CD4-positive, alpha-beta T cell (primary cell): ENCODE measurements around the gene TLE7. TPM values are rescaled to one million over a fixed set of nuclear protein-coding genes. Genes with fewer than 3 reads are reported as not detected.

Source experiments
- ATAC-seq: fragments of 200-7000 bp; cut with Tn5 transposase; one replicate; pipeline ENCODE4 v1.10.0; 2022; ENCODE audit warnings: mild to moderate bottlenecking; ENCODE audit not compliant: poor library complexity
- CTCF ChIA-PET: fragments of 350-600 bp; sonication (Branson Sonifier 250); formaldehyde crosslinking; loops from one replicate; lab custom pipeline; 2021; ENCODE audit warnings: antibody characterized with exemption, inconsistent platforms; lab: Charles Lee
- POLR2A ChIA-PET: fragments of 350-600 bp; sonication (Branson Sonifier 250); formaldehyde crosslinking; loops from one replicate; lab custom pipeline; 2021; ENCODE audit warnings: antibody characterized with exemption, inconsistent platforms; lab: Charles Lee
- DNase-seq, 14 experiments: peaks; one replicate each; pipeline ENCODE4 v3.0.0-alpha.2; 2013 to 2020; ENCODE audit warnings: mixed read lengths in 2 of 14
- H3K27ac ChIP-seq, 2 donors: one replicate each; pipeline versions ENCODE4 v1.5.1 to v1.7.0; 2013; ENCODE audit warnings: low read length in 2 of 2, low read depth in 1 of 2, mild to moderate bottlenecking in 1 of 2
- H3K27me3 ChIP-seq, 2 experiments: 1 replicate in 1 of 2; 2 replicates in 1 of 2; pipeline versions ENCODE4 v1.6.1 to v1.7.0; 2013; ENCODE audit warnings: low read length in 2 of 2, control low read depth in 1 of 2, mild to moderate bottlenecking in 1 of 2, moderate library complexity in 1 of 2; ENCODE audit not compliant: insufficient read depth in 2 of 2, control insufficient read depth in 1 of 2
- H3K36me3 ChIP-seq: one replicate; pipeline ENCODE4 v1.6.1; 2013; ENCODE audit warnings: low read length, control low read depth; ENCODE audit not compliant: insufficient read depth
- H3K4me1 ChIP-seq: one replicate; pipeline ENCODE4 v1.6.1; 2013; ENCODE audit warnings: low read length, control low read depth; ENCODE audit not compliant: insufficient read depth
- H3K4me3 ChIP-seq: one replicate; pipeline ENCODE4 v1.5.1; 2013; ENCODE audit warnings: mild to moderate bottlenecking, low read length, moderate library complexity
- H3K9me3 ChIP-seq, 2 experiments: 1 replicate in 1 of 2; 2 replicates in 1 of 2; pipeline versions ENCODE4 v1.6.1 to v1.7.0; 2013; ENCODE audit warnings: low read length in 2 of 2, mild to moderate bottlenecking in 2 of 2, control low read depth in 1 of 2, moderate library complexity in 1 of 2; ENCODE audit not compliant: control insufficient read depth in 1 of 2, insufficient read depth in 1 of 2
- H3K27ac Mint-ChIP-seq: one replicate; pipeline ENCODE4 v1.8.0; 2020; ENCODE audit warnings: mixed read lengths
- H3K27me3 Mint-ChIP-seq: one replicate; pipeline ENCODE4 v1.8.0; 2021; ENCODE audit warnings: mixed read lengths
- H3K36me3 Mint-ChIP-seq: one replicate; pipeline ENCODE4 v1.8.0; 2021; ENCODE audit warnings: low read depth, mixed read lengths
- H3K4me1 Mint-ChIP-seq: one replicate; pipeline ENCODE4 v1.8.0; 2021; ENCODE audit warnings: low read depth, mixed read lengths
- H3K4me3 Mint-ChIP-seq: one replicate; pipeline ENCODE4 v1.8.0; 2020; ENCODE audit warnings: mild to moderate bottlenecking, mixed read lengths
- H3K9me3 Mint-ChIP-seq: one replicate; pipeline ENCODE4 v1.8.0; 2020; ENCODE audit warnings: mixed read lengths
- intact Hi-C, 2 experiments: fragments of 100-400 bp; cut with DNase I in 1 of 2; cut with micrococcal nuclease in 1 of 2; formaldehyde crosslinking; loops; one replicate each; pipeline versions ENCODE4 v1.15.1 to v1.9.0; 2023 to 2025; cut with DNase I, micrococcal nuclease
- total RNA-seq, 174 experiments: library from RNA in 2 of 174; stranded (reverse) in 2 of 174; gene quantifications; one replicate each; pipeline ENCODE4 v1.2.3 and lab custom pipeline; 2021 to 2026
- TF ChIP-seq, protein P1 (sequence below): fragments of 200-600 bp; IDR thresholded peaks from one replicate; pipeline ENCODE4 v1.8.0; 2022; ENCODE audit warnings: antibody characterized with exemption, mild to moderate bottlenecking

The TLE7 gene
- total RNA-seq, 2 experiments from 2014 or later, result not detected

DNA sequence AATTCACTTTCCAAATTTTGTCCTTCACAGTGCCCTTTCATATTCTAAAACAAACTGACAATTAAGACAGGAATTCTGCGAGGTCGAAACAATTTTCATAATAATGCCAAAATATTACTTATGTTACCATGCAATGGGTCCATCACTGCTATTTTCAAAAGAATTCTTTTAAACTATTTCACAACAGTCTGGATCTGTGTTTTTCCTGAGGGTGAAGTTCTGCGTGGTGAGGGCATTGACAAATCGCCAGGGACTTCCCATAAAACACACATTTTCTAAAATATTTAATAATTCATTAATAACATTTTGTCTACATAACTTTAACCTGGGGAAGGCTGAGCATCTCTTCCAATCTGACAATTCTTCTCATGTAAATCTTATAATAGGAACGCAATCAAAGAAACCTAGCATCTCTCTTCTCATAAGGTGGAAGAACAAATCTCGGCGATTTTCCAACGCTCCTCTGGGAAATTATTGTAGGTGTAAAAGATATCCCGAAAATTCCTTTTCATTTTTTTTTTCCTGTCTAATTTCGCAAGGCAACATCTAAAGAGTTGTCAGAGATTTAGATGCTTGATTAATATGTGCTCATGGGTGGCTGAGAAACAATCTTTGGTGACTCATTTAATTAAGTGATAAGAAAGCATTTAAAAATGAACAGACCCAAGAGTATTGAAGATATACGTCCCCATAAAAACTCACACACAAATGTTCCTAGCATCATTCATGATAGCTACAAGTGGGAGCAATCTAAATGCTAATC, 41.9 kb downstream of the TLE7 start:
- ATAC-seq (no peak), DNase-seq (no peak)
- H3K4me3 Mint-ChIP-seq, result no peak overlapping the region
- no peak overlapping the region for H3K27ac Mint-ChIP-seq
- no peaks in the 10 kb centered on the region for H3K4me1 Mint-ChIP-seq
- no peaks in the 10 kb centered on the region for H3K36me3 Mint-ChIP-seq
- ChIA-PET CTCF (no interaction called here), POLR2A (no interaction called here)
- H3K9me3 Mint-ChIP-seq, result no peaks in the 10 kb centered on the region
- H3K36me3 ChIP-seq, result no peaks in the 10 kb centered on the region
- TF ChIP-seq, protein P1, sequence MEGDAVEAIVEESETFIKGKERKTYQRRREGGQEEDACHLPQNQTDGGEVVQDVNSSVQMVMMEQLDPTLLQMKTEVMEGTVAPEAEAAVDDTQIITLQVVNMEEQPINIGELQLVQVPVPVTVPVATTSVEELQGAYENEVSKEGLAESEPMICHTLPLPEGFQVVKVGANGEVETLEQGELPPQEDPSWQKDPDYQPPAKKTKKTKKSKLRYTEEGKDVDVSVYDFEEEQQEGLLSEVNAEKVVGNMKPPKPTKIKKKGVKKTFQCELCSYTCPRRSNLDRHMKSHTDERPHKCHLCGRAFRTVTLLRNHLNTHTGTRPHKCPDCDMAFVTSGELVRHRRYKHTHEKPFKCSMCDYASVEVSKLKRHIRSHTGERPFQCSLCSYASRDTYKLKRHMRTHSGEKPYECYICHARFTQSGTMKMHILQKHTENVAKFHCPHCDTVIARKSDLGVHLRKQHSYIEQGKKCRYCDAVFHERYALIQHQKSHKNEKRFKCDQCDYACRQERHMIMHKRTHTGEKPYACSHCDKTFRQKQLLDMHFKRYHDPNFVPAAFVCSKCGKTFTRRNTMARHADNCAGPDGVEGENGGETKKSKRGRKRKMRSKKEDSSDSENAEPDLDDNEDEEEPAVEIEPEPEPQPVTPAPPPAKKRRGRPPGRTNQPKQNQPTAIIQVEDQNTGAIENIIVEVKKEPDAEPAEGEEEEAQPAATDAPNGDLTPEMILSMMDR, result no peak
- H3K27me3 Mint-ChIP-seq, result peaks cover 61% of the 10 kb centered on the region
- H3K4me1 ChIP-seq, result no peaks in the 10 kb centered on the region
- H3K4me3 ChIP-seq, result no peak overlapping the region
- intact Hi-C loops, result no loop called here
- H3K27ac ChIP-seq, result no peak overlapping the region
- H3K9me3 ChIP-seq, result peaks cover 0 to 14% of the 10 kb centered on the region in 2 experiments
- H3K27me3 ChIP-seq, result peaks cover 3 to 4% of the 10 kb centered on the region in 2 experiments

DNA sequence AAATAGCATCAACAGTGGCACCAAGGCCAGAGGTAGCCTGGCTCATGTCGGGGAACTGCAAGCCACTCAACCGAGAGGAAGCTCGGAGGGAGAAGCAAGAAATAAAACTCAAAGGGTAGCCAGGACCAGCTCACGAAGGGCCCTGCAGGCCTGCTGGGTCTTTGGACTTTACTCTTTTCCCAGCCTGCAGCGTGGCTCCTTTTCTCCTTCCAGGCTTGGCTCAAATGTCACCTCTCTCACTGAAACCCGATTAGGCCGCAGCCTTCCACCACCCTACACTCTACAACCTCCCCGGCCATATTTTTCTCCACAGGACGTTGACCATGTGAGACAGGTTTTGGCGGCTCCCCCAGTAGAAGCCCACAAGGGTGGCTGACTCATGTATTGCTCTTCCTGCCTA, 45.3 kb downstream of the TLE7 start:
- intact Hi-C loops, result no loop called here
- peaks cover 60% of the 10 kb centered on the region for H3K27me3 Mint-ChIP-seq
- ChIA-PET CTCF (no interaction called here), POLR2A (no interaction called here)
- H3K4me1 Mint-ChIP-seq, result no peaks in the 10 kb centered on the region
- ATAC-seq, result no peak
- no peak overlapping the region for H3K27ac Mint-ChIP-seq
- Histone ChIP-seq H3K9me3 (no peaks in the 10 kb centered on the region), H3K4me3 (no peak overlapping the region), H3K4me1 (no peaks in the 10 kb centered on the region), H3K27me3 (no peaks in the 10 kb centered on the region), H3K27ac (no peak overlapping the region), H3K36me3 (no peaks in the 10 kb centered on the region)
- no peak for DNase-seq
- H3K9me3 Mint-ChIP-seq, result no peaks in the 10 kb centered on the region
- H3K4me3 Mint-ChIP-seq, result no peak overlapping the region
- H3K36me3 Mint-ChIP-seq, result no peaks in the 10 kb centered on the region
- TF ChIP-seq, protein P1, result no peak

DNA sequence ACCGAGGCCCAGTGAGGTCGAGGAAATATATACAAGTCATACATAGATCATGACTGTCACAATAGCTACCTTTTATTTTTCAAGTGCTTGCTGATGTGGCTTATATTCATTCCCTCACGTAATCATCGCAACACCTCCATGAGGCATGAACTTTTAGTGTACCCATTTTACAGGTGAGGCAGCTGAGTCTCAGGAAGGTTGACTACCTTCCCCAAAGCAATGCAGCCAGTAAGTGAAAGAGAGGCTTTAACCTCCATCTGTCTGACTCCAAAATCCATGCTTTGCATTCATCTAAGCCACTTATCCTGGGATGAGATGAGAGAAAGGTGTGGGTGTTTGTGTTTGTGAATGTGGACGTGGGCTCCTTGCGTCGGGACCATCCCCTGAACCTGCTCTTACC, 52.5 kb downstream of the TLE7 start:
- ATAC-seq (no peak), DNase-seq (no peak)
- Histone ChIP-seq H3K36me3 (no peaks in the 10 kb centered on the region), H3K4me3 (no peak overlapping the region), H3K27me3 (peaks cover 8 to 28% of the 10 kb centered on the region in 2 experiments), H3K27ac (no peak overlapping the region), H3K9me3 (peaks cover 0 to 6% of the 10 kb centered on the region in 2 experiments), H3K4me1 (no peaks in the 10 kb centered on the region)
- Mint-ChIP-seq H3K27ac (no peak overlapping the region), H3K27me3 (peaks cover 62% of the 10 kb centered on the region), H3K4me3 (no peak overlapping the region), H3K36me3 (no peaks in the 10 kb centered on the region), H3K4me1 (peaks cover 8% of the 10 kb centered on the region), H3K9me3 (no peaks in the 10 kb centered on the region)
- ChIA-PET CTCF (no interaction called here), POLR2A (no interaction called here)
- intact Hi-C loops, result no loop called here
- TF ChIP-seq, protein P1, result no peak
